Mesendoderm (in vitro differentiated cells): ENCODE results near the gene MLEC. TPM values are rescaled to one million over a fixed set of nuclear protein-coding genes. Genes with fewer than 3 reads are reported as not detected.

ENCODE experiments used
- DNase-seq: peaks from one replicate; pipeline ENCODE4 v3.0.0; 2013
- H2AK5ac ChIP-seq: 2 replicates; pipeline ENCODE4 v1.6.1; 2013; ENCODE audit warnings: low read length, inconsistent platforms
- H2BK120ac ChIP-seq: 2 replicates; pipeline ENCODE4 v1.6.1; 2013; ENCODE audit warnings: low read depth, mild to moderate bottlenecking, low read length, moderate library complexity, mixed read lengths
- H2BK15ac ChIP-seq: replicated peaks from 2 replicates; pipeline ENCODE4 v1.6.1; 2013; ENCODE audit warnings: low read depth, mild to moderate bottlenecking, moderate library complexity
- H2BK5ac ChIP-seq: 2 replicates; pipeline ENCODE4 v1.6.1; 2013; ENCODE audit warnings: low read length, inconsistent platforms
- H3K18ac ChIP-seq: 2 replicates; pipeline ENCODE4 v1.6.1; 2013; ENCODE audit warnings: mild to moderate bottlenecking, low read length, mixed read lengths
- H3K23ac ChIP-seq: one replicate; pipeline ENCODE4 v1.6.1; 2013; ENCODE audit warnings: low read length
- H3K27ac ChIP-seq: 2 replicates; pipeline ENCODE4 v1.5.1; 2013; ENCODE audit warnings: low read depth, mild to moderate bottlenecking, inconsistent platforms, low read length, moderate library complexity
- H3K27me3 ChIP-seq: 2 replicates; pipeline ENCODE4 v1.6.1; 2013; ENCODE audit warnings: low read length, control low read depth, mild to moderate bottlenecking, inconsistent platforms; ENCODE audit not compliant: insufficient read depth, poor library complexity
- H3K36me3 ChIP-seq: 2 replicates; pipeline ENCODE4 v1.6.1; 2013; ENCODE audit warnings: low read length, inconsistent platforms; ENCODE audit not compliant: control insufficient read depth, insufficient read depth
- H3K4ac ChIP-seq: one replicate; pipeline ENCODE4 v1.6.1; 2013; ENCODE audit warnings: low read depth, mild to moderate bottlenecking, low read length, moderate library complexity
- H3K4me1 ChIP-seq: 2 replicates; pipeline ENCODE4 v1.6.1; 2013; ENCODE audit warnings: low read depth, low read length, inconsistent platforms; ENCODE audit not compliant: control insufficient read depth
- H3K4me2 ChIP-seq: 2 replicates; pipeline ENCODE4 v1.6.1; 2013; ENCODE audit warnings: low read length
- H3K4me3 ChIP-seq: 2 replicates; pipeline ENCODE4 v1.5.1; 2013; ENCODE audit warnings: mild to moderate bottlenecking, low read length
- H3K56ac ChIP-seq: one replicate; pipeline ENCODE4 v1.6.1; 2013; ENCODE audit warnings: low read length
- H3K79me1 ChIP-seq: 2 replicates; pipeline ENCODE4 v1.6.1; 2013; ENCODE audit warnings: low read length, inconsistent platforms
- H3K79me2 ChIP-seq: 2 replicates; pipeline ENCODE4 v1.6.1; 2013; ENCODE audit warnings: mild to moderate bottlenecking, low read length; ENCODE audit not compliant: control insufficient read depth, insufficient read depth
- H3K9ac ChIP-seq: 2 replicates; pipeline ENCODE4 v1.6.1; 2013; ENCODE audit warnings: low read length, inconsistent platforms
- H4K5ac ChIP-seq: one replicate; pipeline ENCODE4 v1.6.1; 2013; ENCODE audit warnings: low read length
- H4K8ac ChIP-seq: one replicate; pipeline ENCODE4 v1.6.1; 2013; ENCODE audit warnings: low read depth, mild to moderate bottlenecking, control low read depth, low read length, moderate library complexity
- WGBS: extraction: QIAGEN DNeasy Blood & Tissue Kit; methylation state at CpG from one replicate; pipeline ENCODE4 v1.1.7; 2013; ENCODE audit warnings: low lambda C conversion rate, missing lambda C conversion rate; ENCODE audit not compliant: insufficient coverage; ENCODE audit errors: extremely low coverage; 5-methylcytosine and 5-hydroxymethylcytosine counted together
- polyA plus RNA-seq, 2 experiments: library from polyadenylated mRNA; stranded (reverse); fragments of 200-250 nt; gene quantifications; one replicate each; pipeline ENCODE4 v1.2.3, GENCODE V29; 2013

MLEC gene, protein sequence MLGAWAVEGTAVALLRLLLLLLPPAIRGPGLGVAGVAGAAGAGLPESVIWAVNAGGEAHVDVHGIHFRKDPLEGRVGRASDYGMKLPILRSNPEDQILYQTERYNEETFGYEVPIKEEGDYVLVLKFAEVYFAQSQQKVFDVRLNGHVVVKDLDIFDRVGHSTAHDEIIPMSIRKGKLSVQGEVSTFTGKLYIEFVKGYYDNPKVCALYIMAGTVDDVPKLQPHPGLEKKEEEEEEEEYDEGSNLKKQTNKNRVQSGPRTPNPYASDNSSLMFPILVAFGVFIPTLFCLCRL
- 82.7 TPM for polyA plus RNA-seq (2013, experiment 1 of 2)
- polyA plus RNA-seq (2013, experiment 2 of 2) = 85.1 TPM

DNA sequence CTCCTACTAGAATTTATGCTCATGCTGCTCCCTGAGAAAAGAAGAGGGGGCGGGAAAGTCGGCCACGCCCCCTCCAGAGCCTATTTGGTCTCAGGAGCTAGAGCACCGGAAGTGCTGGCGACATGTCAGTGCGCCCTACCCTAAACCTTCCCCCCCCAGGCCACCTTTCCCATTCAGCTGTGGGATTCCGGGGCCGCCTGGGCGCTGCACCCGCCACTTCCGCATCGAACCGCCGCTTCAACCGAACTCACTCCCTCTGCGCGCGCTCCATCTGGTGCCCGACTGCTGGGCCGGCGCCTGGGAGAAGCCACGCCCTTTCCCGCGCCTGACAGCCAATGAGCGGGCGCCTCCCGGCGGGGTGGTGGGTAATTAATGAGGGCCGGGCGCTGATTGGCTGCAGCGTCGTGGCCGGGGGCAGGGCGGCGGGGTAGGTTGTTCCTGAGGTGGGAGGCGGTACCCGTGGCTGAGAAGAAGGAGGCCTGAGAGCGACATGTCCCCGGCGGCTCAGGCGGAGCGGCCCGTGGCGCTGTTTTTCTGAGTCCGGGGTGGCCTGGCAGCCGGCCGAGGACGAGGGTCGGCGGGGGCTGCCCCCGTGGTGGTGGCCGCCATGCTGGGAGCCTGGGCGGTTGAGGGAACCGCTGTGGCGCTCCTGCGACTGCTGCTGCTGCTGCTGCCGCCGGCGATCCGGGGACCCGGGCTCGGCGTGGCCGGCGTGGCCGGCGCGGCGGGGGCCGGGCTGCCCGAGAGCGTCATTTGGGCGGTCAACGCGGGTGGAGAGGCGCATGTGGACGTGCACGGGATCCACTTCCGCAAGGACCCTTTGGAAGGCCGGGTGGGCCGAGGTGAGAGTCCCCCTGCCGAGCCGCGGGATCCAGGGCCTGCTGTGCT, at the start of gene MLEC:
Gene MLEC, plus strand, starts transcription at position 460 of the 888 bp plus-strand sequence. Its CDS starts 148 bp downstream, at position 608.
- Histone ChIP-seq H2BK120ac (peak within 1 kb of the TSS; percentile 9), H2BK5ac (peak within 1 kb of the TSS; percentile 37), H2AK5ac (no peak within 1 kb of the TSS), H3K4ac (peak within 1 kb of the TSS; percentile 81), H3K79me2 (peaks cover 47% of the 10 kb centered on the region), H3K56ac (peak within 1 kb of the TSS; percentile 97), H3K4me1 (peaks cover 17% of the 10 kb centered on the region), H3K4me3 (peak within 1 kb of the TSS; percentile 77), H4K8ac (no peak within 1 kb of the TSS), H3K4me2 (peak within 1 kb of the TSS; percentile 94), H3K18ac (peak within 1 kb of the TSS; percentile 69), H3K27me3 (no peaks in the 10 kb centered on the region), H3K23ac (no peak within 1 kb of the TSS), H3K79me1 (peaks cover 19% of the 10 kb centered on the region), H2BK15ac (no peak within 1 kb of the TSS), H4K5ac (no peak within 1 kb of the TSS), H3K9ac (peak within 1 kb of the TSS; percentile 96), H3K27ac (peak within 1 kb of the TSS; percentile 76), H3K36me3 (no peaks in the 10 kb centered on the region)
- no CpG with 5 or more reads among the region's 84 CpGs for WGBS
- peak; percentile 98 for DNase-seq

DNA sequence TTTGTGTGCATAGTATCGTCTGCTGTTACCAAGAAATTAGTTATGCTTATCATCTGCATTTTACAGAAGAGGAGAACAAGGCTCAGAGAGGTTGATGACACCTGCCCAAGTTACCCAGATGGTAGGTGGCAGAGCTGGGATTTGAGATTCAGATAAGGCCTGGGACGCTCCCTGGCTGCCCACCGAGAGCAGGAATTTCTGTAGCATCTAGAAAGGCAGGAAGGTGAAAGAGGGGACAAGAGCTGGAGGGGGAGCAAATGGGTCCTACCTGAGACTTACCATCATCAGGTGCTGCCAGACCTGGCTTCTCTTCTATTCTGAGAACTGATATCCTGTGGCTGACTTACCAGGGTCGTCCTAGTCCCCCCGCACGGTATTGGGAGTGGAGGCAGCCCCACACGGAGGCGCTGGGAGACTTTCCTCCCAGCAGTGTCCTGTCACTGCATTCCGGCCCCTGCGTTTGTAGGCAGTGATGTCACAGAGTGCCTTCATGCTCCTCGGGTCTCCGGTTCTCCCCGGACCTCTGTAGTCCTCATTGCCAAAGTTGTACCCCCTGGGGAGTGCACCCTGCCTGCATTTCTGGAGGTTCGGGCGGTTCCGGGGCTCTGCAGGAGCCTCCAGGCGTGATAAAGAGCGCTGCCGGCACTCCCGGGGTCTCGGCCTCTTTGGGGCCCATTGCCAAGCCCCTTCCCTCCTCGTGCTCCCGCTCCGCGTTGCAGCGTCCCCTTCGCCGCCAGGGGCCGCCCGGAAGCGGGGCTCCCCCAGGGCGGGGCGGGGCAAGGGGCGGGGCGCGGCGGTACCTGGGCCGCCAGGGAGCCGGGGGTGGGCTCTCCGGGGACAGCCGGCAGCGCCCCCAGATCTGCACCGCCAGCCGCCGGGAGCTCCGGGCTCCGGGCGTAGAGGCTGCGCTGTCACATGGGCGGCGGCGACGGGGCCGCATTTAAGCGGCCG, 46.9 kb upstream of the MLEC start, which contains the start of gene CABP1:
Gene CABP1, plus strand, starts transcription at position 856 of the 951 bp plus-strand sequence. Its CDS starts 60 bp downstream, at position 916.
- Histone ChIP-seq H3K56ac (peak within 1 kb of the TSS; percentile 68), H2BK5ac (no peak within 1 kb of the TSS), H3K4me2 (peak within 1 kb of the TSS; percentile 70), H3K9ac (peak within 1 kb of the TSS; percentile 45), H3K4me1 (peaks cover 3% of the 10 kb centered on the region), H3K4ac (no peak within 1 kb of the TSS), H3K79me2 (no peaks in the 10 kb centered on the region), H3K27me3 (peaks cover 5% of the 10 kb centered on the region), H3K23ac (no peak within 1 kb of the TSS), H3K18ac (peak within 1 kb of the TSS; percentile 65), H2BK15ac (no peak within 1 kb of the TSS), H3K36me3 (no peaks in the 10 kb centered on the region), H2AK5ac (no peak within 1 kb of the TSS), H3K27ac (no peak within 1 kb of the TSS), H3K79me1 (no peaks in the 10 kb centered on the region), H4K8ac (no peak within 1 kb of the TSS), H2BK120ac (no peak within 1 kb of the TSS), H4K5ac (no peak within 1 kb of the TSS), H3K4me3 (no peak within 1 kb of the TSS)
- no CpG with 5 or more reads among the region's 56 CpGs for WGBS
- peak; percentile 78 for DNase-seq

DNA sequence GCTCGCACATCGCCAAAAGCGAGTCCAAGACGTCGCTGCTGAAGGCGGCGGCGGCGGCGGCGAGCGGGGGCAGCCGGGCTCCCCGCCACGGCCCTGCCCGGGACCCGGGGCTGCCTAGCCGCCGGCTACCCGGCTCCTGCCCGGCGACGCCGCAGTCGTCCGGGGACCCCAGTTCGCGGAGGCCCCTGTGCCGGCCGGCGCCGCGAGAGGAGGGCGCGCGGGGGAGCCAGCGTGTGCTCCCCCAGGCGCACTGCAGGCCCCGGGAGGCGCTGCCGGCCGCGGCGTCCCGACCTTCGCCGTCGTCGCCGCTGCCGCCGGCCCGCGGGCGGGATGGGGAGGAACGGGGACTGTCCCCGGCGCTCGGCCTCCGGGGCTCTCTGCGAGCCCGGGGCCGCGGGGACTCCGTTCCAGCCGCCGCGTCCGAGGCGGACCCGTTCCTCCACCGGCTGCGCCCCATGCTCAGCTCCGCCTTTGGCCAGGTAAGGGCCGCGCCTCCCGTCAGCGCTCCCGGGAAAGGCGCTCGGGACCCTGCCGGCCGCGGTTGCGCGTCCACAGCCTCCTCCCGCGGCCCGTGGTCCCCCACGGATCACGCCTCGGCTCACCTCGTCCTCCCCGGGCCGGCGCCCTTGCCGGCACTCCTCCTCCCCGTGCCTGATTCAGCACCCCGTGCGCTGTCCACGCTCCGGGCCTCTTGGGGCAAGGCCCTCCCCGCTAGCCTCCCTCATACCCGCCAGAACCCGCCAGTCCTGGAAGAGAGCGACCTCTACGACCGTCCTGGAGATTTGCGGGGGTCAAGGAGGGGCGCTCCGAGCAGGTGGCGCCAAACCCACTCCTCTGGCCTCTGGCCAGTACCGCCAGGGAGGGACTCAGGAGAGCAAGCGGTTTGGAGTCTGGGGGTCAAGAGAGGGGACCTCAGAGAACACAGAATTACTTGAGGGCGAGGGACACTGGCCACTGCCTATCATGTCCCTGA, 45.8 kb upstream of the MLEC start:
- WGBS = no CpG with 5 or more reads among the region's 115 CpGs
- Histone ChIP-seq H4K5ac (no peak overlapping the region), H3K4me2 (peak overlapping the region; percentile 70), H3K27ac (no peak overlapping the region), H2AK5ac (no peak overlapping the region), H2BK15ac (no peak overlapping the region), H3K36me3 (no peaks in the 10 kb centered on the region), H4K8ac (no peak overlapping the region), H3K9ac (no peak overlapping the region), H3K4ac (no peak overlapping the region), H3K79me1 (no peaks in the 10 kb centered on the region), H3K4me1 (peaks cover 3% of the 10 kb centered on the region), H2BK5ac (no peak overlapping the region), H3K23ac (no peak overlapping the region), H3K79me2 (no peaks in the 10 kb centered on the region), H3K56ac (no peak overlapping the region), H3K27me3 (peaks cover 5% of the 10 kb centered on the region), H2BK120ac (no peak overlapping the region), H3K18ac (no peak overlapping the region), H3K4me3 (no peak overlapping the region)
- peak; percentile 85 for DNase-seq

DNA sequence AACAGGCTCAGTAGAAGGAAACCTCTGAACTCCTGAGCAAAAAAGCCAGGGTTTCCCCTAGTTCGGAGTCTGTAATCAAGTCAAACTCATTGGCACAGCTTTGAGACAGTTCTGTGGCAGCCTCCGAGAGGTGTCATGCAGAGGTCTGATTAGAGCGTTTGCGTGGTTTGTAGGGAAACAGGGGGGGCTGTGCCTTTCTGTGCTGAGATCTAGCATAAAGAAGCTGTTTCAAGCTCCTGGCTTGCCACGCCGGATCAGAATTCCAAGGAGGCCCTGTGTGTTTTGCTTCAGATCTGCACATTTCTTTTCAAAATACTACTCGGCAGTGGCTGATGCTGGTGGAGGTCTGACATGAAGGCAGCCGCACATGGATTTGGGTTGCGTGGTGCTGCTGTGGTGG, 44.8 kb upstream of the MLEC start:
- Histone ChIP-seq H4K5ac (no peak overlapping the region), H2BK120ac (no peak overlapping the region), H3K27ac (no peak overlapping the region), H3K4me1 (peaks cover 3% of the 10 kb centered on the region), H3K79me1 (no peaks in the 10 kb centered on the region), H3K56ac (no peak overlapping the region), H3K9ac (no peak overlapping the region), H3K4me3 (no peak overlapping the region), H3K18ac (no peak overlapping the region), H2BK15ac (no peak overlapping the region), H3K4ac (no peak overlapping the region), H2BK5ac (no peak overlapping the region), H3K4me2 (no peak overlapping the region), H3K23ac (no peak overlapping the region), H4K8ac (no peak overlapping the region), H3K27me3 (peaks cover 5% of the 10 kb centered on the region), H3K36me3 (no peaks in the 10 kb centered on the region), H2AK5ac (no peak overlapping the region), H3K79me2 (no peaks in the 10 kb centered on the region)
- WGBS = no CpG with 5 or more reads among the region's 9 CpGs
- no peak for DNase-seq
